ENCODE results near the gene PLEKHA8.

Gene PLEKHA8

GRCh38 chr7:30061786-30062185 lies 33.6 kb downstream of the PLEKHA8 start:
- DNase-seq (ENCODE audit: low read depth in 1 of 2, low spot score in 1 of 2): peak in 1 of 2 donors; percentile 1

GRCh38 chr7:30062587-30062986 lies 34.4 kb downstream of the PLEKHA8 start:
- no peak for DNase-seq (ENCODE audit: low read depth in 1 of 2, low spot score in 1 of 2)

- DNase-seq (ENCODE audit: low read depth in 1 of 2, low spot score in 1 of 2): no peak
These were observed 37.5 kb downstream of the PLEKHA8 start for GRCh38 chr7:30065746-30066145.

GRCh38 chr7:30066687-30067086 lies 38.5 kb downstream of the PLEKHA8 start:
- DNase-seq (ENCODE audit: low read depth in 1 of 2, low spot score in 1 of 2): no peak

GRCh38 chr7:30068117-30068516 lies 39.9 kb downstream of the PLEKHA8 start:
- DNase-seq (ENCODE audit: low read depth in 1 of 2, low spot score in 1 of 2): no peak

GRCh38 chr7:30069096-30069867 lies 41.1 kb downstream of the PLEKHA8 start:
- DNase-seq (ENCODE audit: low read depth in 1 of 2, low spot score in 1 of 2): no peak

- DNase-seq (ENCODE audit: low read depth in 1 of 2, low spot score in 1 of 2): no peak
These were observed 41.8 kb downstream of the PLEKHA8 start for GRCh38 chr7:30070052-30070451.

- DNase-seq (ENCODE audit: low read depth in 1 of 2, low spot score in 1 of 2): no peak
These were observed 44.5 kb downstream of the PLEKHA8 start for GRCh38 chr7:30072735-30073134.

- DNase-seq (ENCODE audit: low read depth in 1 of 2, low spot score in 1 of 2): no peak
These were observed 46.3 kb downstream of the PLEKHA8 start for GRCh38 chr7:30074422-30075030.

GRCh38 chr7:30076411-30076810 lies 48.2 kb downstream of the PLEKHA8 start:
- no peak for DNase-seq (ENCODE audit: low read depth in 1 of 2, low spot score in 1 of 2)

- DNase-seq (ENCODE audit: low read depth in 1 of 2, low spot score in 1 of 2): no peak
These were observed 50.1 kb downstream of the PLEKHA8 start for GRCh38 chr7:30078280-30078679.

- no peak for DNase-seq (ENCODE audit: low read depth in 1 of 2, low spot score in 1 of 2)
These were observed 51.7 kb downstream of the PLEKHA8 start for GRCh38 chr7:30079880-30080279.

- no peak for DNase-seq (ENCODE audit: low read depth in 1 of 2, low spot score in 1 of 2)
These were observed 52.6 kb downstream of the PLEKHA8 start for GRCh38 chr7:30080818-30081217.

- DNase-seq (ENCODE audit: low read depth in 1 of 2, low spot score in 1 of 2): no peak
These were observed 54.5 kb downstream of the PLEKHA8 start for GRCh38 chr7:30082686-30083085.

- DNase-seq (ENCODE audit: low read depth in 1 of 2, low spot score in 1 of 2): no peak
These were observed 55.1 kb downstream of the PLEKHA8 start for GRCh38 chr7:30083334-30083733.

GRCh38 chr7:30084212-30084611 lies 56.0 kb downstream of the PLEKHA8 start:
- no peak for DNase-seq (ENCODE audit: low read depth in 1 of 2, low spot score in 1 of 2)

GRCh38 chr7:30086529-30086928 lies 58.3 kb downstream of the PLEKHA8 start:
- DNase-seq (ENCODE audit: low read depth in 1 of 2, low spot score in 1 of 2): no peak

GRCh38 chr7:30087371-30087770 lies 59.2 kb downstream of the PLEKHA8 start:
- no peak for DNase-seq (ENCODE audit: low read depth in 1 of 2, low spot score in 1 of 2)

- DNase-seq (ENCODE audit: low read depth in 1 of 2, low spot score in 1 of 2): no peak
These were observed 60.1 kb downstream of the PLEKHA8 start for GRCh38 chr7:30088362-30088761.

GRCh38 chr7:30090111-30090510 lies 61.9 kb downstream of the PLEKHA8 start:
- DNase-seq (ENCODE audit: low read depth in 1 of 2, low spot score in 1 of 2): no peak

- no peak for DNase-seq (ENCODE audit: low read depth in 1 of 2, low spot score in 1 of 2)
These were observed 63.3 kb downstream of the PLEKHA8 start for GRCh38 chr7:30091491-30091912.

- no peak for DNase-seq (ENCODE audit: low read depth in 1 of 2, low spot score in 1 of 2)
These were observed 63.8 kb downstream of the PLEKHA8 start for GRCh38 chr7:30091987-30092386.
